Lower leg skin (tissue), 4 donors: Measurements from ENCODE around the gene SCN8A. TPM values are rescaled to one million over a fixed set of nuclear protein-coding genes. Genes with fewer than 3 reads are reported as not detected.

ENCODE experiments used
- DNase-seq, 2 donors: peaks; one replicate each; pipeline ENCODE4 v3.0.0-alpha.2; 2019; ENCODE audit warnings: low spot score in 2 of 2
- H3K4me3 ChIP-seq: fragments of 200-600 bp; sonication (generic); 2 replicates; pipeline ENCODE4 v1.5.1; 2017; ENCODE audit warnings: mild to moderate bottlenecking, low read depth; ENCODE audit not compliant: poor library complexity, severe bottlenecking
- CTCF ChIP-seq, 3 donors: fragments of 450-650 bp; IDR thresholded peaks; one replicate each; pipeline ENCODE4 v1.5.1; 2016; ENCODE audit warnings: antibody characterized with exemption in 3 of 3, mild to moderate bottlenecking in 3 of 3, moderate library complexity in 2 of 3
- POLR2A ChIP-seq, 2 donors: fragments of 450-650 bp; IDR thresholded peaks; one replicate each; pipeline ENCODE4 v1.6.1; 2016 to 2017; ENCODE audit warnings: antibody characterized with exemption in 2 of 2, mild to moderate bottlenecking in 1 of 2, moderate library complexity in 1 of 2
- WGBS, 2 donors: methylation state at CpG; one replicate each; pipeline ENCODE4 v1.1.5; 2018; 5-methylcytosine and 5-hydroxymethylcytosine counted together
- intact Hi-C: fragments of 100-400 bp; cut with DNase I; formaldehyde crosslinking; loops from one replicate; pipeline ENCODE4 v1.15.0; 2023; ENCODE audit warnings: low total_unique reads
- total RNA-seq, 4 donors: library from RNA; depleted of rRNA; stranded (reverse); fragments of >200 nt; gene quantifications; one replicate each; pipeline ENCODE4 v1.1.0, GENCODE V29; 2016

The SCN8A gene
- total RNA-seq, 4 donors from 2014 or later = 0.42 to 0.80 (median 0.65) TPM

- WGBS, 2 donors = 30 to 33% methylated on average over 21 of the region's 21 CpGs
- intact Hi-C loops = no loop called here
- no peak overlapping the region for H3K4me3 ChIP-seq
- TF ChIP-seq CTCF (IDR thresholded peaks at IDR 0.05) (no peak), POLR2A (IDR thresholded peaks at IDR 0.05) (no peak)
- DNase-seq = no peak
These were observed 264.8 kb downstream of the SCN8A start for GRCh38 chr12:51855586-51856428.

DNA sequence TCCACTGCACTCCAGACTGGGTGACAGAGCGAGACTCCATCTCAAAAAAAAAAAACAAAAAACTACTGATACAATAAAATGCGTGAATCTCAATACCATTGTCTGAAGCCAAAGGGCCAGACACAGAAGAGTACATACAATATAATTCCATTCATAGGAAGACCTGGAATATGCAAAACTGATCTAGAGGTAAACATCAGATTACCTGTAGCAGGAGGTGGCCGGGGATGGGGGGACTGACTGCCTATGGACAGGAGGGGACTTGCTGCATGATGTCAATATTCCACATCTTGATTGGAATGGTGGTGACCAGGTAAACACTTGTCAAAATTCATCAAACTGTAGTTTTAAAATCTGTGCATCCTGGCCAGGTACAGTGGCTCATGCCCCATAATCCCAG, 270.0 kb downstream of the SCN8A start:
- DNase-seq = no peak
- no peak for TF ChIP-seq CTCF (IDR thresholded peaks at IDR 0.05)
- no peak overlapping the region for H3K4me3 ChIP-seq
- WGBS, 2 donors = 90 to 96% methylated on average over 3 of the region's 3 CpGs
- intact Hi-C loops = no loop called here

Other genes starting within 250 kb of the SCN8A start
- gene CELA1, start 244.6 kb upstream of the SCN8A start, total RNA-seq = not detected
- gene GALNT6, start 199.8 kb upstream of the SCN8A start, total RNA-seq = 10 to 100 TPM in 1 of 4 donors, 1 to 10 TPM in 3; 1.3 to 16.4 (median 4.7) TPM
- gene SLC4A8, start 166.4 kb upstream of the SCN8A start, total RNA-seq = under 1 TPM; 0.04 to 0.13 (median 0.06) TPM